ENCODE data around the gene ARHGAP15.

DNA sequence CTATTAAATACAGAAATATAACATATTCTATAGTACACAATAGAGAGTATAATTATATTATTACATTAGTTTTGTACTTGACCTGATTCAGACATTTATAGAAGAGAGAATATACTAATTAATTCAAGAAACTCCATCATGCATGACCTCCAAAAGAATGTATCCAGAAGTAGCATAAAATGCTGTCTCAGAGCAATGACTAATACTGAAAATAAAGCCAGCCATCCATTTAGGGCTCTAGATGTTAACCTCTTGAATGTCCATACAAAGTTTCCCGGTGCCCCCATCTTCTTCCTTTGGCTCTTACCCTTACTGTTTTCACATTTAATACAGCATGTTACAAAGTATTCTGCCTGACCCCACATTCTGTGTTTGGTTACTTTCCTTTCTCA is 102.0 kb downstream of the ARHGAP15 start:
- TF ChIP-seq, protein P1, sequence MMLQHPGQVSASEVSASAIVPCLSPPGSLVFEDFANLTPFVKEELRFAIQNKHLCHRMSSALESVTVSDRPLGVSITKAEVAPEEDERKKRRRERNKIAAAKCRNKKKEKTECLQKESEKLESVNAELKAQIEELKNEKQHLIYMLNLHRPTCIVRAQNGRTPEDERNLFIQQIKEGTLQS (IDR thresholded peaks at IDR 0.05), result no peak
- TF ChIP-seq, protein P2, sequence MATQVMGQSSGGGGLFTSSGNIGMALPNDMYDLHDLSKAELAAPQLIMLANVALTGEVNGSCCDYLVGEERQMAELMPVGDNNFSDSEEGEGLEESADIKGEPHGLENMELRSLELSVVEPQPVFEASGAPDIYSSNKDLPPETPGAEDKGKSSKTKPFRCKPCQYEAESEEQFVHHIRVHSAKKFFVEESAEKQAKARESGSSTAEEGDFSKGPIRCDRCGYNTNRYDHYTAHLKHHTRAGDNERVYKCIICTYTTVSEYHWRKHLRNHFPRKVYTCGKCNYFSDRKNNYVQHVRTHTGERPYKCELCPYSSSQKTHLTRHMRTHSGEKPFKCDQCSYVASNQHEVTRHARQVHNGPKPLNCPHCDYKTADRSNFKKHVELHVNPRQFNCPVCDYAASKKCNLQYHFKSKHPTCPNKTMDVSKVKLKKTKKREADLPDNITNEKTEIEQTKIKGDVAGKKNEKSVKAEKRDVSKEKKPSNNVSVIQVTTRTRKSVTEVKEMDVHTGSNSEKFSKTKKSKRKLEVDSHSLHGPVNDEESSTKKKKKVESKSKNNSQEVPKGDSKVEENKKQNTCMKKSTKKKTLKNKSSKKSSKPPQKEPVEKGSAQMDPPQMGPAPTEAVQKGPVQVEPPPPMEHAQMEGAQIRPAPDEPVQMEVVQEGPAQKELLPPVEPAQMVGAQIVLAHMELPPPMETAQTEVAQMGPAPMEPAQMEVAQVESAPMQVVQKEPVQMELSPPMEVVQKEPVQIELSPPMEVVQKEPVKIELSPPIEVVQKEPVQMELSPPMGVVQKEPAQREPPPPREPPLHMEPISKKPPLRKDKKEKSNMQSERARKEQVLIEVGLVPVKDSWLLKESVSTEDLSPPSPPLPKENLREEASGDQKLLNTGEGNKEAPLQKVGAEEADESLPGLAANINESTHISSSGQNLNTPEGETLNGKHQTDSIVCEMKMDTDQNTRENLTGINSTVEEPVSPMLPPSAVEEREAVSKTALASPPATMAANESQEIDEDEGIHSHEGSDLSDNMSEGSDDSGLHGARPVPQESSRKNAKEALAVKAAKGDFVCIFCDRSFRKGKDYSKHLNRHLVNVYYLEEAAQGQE (IDR thresholded peaks at IDR 0.05), result no peak
- TF ChIP-seq YY1 (IDR thresholded peaks at IDR 0.05), result no peak
- no peak for TF ChIP-seq CTCF (IDR thresholded peaks at IDR 0.05; ENCODE audit: low read depth, low read length, missing input control)

All from liver (tissue), 3 donors.